G401.6 (cell line): ENCODE results near the gene CADM1.

ENCODE experiments used
- FAIRE-seq: peaks from 2 replicates; lab custom pipeline; 2012; peaks lifted over from hg19 to GRCh38; lab: Jason Lieb, UNC

CADM1 gene

DNA sequence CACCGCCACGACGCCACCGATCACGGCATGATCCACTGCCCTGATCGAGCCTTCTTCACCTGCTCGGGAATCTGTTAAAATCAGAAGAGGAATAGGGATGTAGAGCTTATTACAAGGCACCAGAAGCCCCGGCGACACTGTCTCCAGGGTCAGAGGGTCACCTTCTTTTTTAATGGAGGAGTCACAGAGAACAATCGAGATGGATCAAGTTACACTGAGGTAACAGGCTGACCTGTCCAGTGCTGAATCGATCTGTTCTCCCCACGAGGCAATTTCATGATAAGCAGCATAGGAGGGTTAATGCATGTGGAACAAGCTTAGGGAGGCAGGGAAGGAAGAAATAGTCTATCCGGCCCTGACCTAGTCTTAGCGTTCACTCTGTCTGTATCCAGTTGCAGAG lies 325.5 kb downstream of the CADM1 start:
- FAIRE-seq = no peak

DNA sequence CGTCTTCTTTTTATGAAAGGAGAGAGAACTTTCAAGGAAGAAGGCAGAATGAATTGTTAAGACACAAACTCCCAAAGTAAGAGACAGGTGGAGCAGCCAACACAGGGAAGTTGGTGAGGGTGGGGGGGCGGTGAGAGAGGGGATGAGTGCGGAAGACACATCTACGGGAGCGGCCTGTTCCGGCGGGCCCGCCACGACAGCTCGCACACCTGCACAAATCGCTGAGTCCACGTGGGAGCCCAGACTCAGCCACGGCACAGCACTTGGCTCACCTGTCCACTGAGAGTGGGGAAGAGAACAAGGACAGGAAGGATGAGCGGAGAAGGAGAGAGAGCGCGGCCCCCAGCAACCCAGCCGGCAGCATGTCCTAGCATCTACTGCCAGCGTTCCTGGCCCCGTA lies 331.1 kb downstream of the CADM1 start:
- no peak for FAIRE-seq

DNA sequence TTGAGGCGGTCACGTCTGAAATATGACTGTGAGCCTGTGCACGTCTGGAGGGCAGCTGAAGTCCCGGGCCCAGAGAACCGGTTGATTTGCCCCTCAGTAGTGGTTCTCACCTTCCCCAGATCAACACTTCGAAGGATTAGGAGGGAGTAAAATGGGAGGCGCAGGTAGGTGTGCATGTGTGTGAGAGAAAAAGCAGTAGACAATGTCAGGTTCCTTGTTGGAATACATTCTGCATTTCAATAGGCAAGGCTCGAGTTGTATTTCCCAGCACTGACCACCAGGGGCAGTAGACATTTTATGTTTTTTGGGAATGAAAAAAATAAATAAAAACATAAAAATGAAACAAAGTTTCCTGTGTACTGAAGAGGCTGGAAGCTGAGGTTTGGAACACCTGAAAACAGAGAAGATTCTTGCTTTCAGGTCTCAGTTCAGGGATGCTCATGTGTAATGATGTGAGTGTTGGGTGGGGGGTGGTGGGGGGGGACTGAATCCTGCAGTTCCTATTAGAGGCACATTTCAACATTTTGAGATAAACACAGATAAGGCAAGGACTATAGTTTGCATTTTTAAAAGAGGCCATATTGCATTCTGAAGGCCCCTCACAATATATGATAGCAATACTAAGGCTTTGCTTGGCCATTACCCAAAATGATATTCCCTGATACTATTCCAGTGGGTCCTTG lies 333.9 kb downstream of the CADM1 start:
- no peak for FAIRE-seq

DNA sequence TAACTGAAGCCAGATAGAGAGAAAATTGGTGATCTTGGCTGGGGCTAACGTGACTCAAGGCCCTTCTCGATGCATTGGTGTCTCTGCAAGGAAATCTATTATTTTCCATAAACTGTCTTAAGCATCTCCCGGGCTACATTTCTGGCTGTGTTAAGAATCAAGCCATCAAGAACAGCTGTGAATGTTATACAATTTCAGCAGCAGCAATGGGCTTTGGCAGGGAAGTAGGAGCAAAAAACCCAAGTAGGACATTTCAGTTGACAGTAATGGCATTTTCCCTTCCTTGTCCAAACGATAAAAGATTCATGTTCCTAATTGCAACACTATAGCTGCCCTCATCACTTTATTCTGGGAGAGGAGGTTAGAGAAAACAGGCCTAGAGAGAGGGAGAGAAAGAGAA lies 335.0 kb downstream of the CADM1 start:
- no peak for FAIRE-seq

DNA sequence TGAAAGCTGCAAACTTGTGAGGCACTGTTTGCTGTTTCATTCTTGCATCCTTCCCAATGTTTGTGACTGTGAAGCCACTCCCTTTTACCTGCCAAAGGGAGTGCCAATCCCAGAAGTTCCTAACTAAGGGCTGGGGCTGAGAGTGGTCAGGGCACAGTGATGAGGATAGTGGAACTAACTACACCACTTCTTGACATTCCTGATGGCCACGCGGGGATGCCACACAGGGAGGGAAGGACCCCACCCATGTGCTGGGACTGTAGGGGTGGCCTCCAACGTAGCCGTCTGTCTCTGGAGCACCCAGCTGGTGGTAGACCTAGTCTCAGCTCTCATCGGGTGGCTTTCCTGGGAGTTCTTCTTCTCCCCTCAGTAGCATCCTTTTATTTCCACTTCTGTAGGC lies 335.5 kb downstream of the CADM1 start:
- FAIRE-seq = no peak

DNA sequence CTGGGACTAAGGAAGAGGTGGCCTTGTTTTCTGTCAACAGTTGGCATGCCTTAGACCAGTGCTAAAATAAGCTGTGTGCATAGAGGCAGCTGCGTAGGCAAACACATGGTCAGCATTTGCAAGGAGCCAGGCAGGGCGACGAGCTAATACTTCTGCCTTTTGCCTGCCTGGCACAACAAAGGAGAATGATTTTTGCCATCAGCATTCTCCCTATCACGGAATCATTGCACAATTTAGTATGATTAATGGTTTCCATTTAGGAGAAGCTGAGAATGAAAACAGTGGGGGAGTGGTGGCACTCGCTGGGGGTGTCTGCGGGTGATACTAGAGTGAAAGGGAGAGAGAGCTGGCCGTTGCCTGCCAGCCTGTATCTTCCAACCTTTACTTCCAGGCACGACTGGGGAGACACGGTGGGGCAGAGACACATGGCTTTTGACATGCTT lies 336.0 kb downstream of the CADM1 start:
- FAIRE-seq = no peak

DNA sequence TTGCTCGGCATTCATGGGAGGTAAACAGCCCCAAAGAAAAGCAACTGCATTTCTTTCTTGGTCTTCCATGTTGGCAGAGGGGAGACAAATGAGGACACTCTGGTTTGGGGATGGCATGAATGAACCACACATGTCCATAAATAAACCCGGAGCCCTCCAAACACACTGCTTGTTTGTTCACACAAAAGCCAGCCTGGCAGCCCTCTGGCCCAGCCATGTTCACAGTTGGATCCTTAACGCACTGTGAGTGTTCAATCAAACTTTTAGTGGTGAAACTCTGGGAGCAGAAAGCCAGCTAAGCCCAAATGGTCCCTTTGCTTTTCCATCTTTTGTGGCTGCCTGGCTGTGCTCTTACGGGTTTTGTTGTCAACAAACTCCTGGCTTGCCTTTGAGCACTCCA lies 336.8 kb downstream of the CADM1 start:
- no peak for FAIRE-seq

DNA sequence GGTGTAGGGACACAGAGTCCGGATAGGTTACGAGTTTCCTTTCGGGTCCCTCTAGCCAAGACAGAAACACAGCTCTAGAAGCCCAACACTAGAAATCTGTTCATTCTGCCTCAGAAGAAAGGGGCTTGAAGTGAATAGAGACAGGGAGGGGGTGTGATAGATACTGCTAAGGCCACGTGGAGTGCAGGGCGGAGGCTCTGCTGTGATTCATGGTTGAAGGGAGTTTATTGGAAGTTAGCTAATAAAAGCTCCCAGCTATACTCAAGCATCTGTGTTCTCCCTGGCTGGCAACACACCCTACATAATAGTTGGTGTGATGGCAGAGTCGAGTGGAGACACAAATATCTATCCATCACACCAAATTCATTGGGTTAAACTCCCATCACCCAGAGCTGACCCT lies 337.4 kb downstream of the CADM1 start:
- no peak for FAIRE-seq

DNA sequence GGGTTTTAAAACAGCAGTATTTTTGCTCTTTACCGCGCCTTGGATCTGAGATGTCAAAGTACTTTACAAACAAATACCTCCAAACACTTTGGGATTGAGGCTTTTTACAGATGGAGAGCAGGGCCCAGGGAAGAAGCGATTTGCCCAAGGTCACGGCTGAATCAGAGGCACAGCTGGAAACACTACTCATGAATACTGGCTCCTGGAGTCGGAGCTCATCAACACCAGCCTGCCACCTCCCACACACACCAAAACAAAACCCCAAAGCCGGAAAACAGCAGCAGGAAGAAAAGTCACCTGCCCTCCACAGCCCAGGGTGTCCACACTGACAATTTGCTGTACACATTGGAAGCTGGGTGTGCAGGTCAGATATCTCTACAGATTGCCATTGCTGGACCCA lies 339.4 kb downstream of the CADM1 start:
- FAIRE-seq = no peak

DNA sequence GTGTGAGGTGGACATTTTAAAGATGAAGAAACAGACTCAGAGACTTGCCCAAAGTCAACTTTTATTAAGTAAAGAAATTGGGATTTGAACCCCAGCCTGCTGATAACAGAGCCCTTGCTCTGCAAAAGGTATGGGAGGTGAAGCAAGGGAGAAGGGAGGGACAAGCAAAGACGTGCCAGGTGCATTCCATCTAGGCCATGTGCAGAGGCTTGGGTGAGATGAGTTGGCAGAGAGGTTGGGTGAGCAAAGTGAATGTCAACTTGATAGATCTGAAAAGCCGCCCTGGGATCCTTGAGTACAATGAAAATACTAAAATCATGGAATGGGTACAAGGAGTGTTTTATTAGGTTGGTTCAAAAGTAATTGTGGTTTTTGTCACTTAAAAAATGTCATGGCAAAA lies 341.3 kb downstream of the CADM1 start:
- no peak for FAIRE-seq

DNA sequence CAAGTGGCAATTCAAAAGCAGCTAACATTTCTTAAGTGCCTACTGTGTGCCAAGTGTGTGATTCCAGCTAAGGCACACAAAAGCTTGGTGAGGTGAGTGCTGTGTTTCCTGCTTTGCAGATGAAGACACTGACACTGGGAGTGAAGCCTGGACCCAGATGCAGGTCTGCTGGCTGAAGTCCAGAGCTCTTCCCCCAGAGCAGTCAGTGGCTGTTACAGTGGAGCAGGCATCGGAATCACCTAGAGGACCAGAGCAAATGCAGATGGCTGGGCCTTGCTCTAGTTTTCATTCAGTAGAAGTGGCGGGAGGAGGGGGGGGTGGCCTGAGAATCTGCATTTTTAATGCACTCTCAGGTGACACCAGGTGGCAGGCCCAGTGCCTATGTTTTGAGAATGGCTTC lies 342.3 kb downstream of the CADM1 start:
- FAIRE-seq = no peak

DNA sequence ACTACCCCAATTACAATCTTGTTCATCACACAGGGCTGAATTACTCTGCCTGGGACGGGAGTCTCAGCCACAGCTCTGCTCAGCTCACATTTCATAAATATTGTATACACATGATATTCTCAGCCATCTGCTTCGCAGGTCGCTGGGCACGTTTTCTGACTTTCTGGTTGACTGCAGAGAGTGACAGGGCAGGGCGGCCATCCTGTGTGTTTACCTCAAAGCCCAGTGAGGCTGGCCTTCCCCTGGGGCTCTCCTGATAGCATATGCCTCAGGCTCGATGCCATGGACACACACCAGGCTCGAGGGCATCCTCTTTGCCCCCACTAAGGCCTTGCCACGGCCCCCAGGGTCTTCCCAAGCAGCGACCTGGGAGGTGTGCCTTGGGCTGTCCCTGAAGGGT lies 345.0 kb downstream of the CADM1 start:
- no peak for FAIRE-seq

DNA sequence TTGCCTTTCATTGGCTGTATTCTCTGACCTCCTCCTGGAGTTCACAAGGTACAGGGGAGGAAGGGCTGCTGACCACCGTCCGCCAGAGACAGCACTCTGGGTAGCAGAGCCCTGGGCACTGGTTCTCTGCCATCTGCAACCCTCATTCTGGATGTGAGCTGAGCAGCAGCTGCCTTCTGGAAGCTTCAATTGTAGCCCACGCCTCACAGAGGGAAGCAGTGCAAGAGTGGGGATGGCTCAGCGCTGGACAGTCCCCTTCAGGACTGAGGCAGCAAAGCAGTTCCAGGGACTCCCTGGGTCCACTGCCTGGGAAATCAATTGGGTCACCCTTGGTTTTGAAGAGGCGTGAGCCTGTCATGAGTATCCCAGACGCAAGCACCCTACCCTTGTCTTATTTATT lies 346.2 kb downstream of the CADM1 start:
- no peak for FAIRE-seq

DNA sequence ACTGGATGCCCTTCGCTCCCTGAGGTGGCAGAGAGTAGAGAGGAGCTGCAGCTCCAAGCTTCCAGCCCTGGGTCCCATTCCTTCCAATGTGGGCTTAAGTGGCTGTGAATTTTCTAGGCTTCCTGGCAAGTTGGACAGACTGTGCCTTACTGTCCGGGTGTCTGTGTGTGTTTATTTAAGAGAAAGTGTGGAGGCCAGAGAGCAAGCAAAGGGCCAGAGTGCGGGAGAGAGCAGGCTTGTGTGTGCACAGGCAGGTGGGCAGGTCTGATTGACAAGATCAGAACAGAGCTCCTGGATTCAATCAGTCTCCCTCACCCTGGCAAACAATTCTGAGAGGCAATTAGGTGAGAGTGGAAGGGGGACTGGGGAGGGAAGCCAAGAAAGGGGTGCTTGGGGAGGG lies 347.0 kb downstream of the CADM1 start:
- no peak for FAIRE-seq

DNA sequence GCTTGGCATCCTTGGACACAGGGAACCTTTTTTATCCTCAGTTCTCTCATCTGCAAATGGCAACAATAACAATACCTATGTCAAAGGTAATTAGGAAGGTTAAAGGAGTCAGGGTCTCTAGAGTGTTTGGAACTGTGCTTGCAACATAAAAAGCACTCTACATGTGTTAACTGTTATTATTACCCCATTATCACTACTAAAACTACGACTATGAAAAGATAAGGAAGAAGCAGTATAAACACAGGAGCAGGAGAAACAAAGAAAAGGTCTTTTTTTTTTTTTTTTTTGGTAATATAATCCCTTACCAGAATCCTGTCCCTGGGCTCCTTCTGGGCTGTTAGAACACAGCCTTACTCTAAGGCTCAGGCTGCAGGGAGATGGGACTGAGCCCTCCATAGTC lies 348.2 kb downstream of the CADM1 start:
- FAIRE-seq = no peak

DNA sequence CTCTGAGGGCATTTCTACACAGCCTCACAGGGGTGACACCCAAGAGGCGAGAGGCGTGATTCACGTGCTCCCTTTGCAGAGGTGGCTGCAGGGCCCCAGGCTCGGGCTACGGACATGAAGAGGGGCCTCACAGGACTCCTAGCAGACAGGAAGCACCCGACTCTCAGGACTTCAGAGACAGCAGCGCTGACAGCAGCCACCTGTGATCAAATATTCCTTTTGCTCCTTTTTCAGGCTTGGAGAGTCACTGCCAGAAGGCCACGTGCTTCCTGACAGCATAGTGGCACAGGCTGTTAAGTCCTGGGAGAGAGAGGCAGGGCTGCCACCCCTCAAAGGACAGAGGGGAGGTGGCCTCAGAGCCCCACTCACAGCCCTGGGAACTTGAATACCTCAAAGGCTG lies 348.9 kb downstream of the CADM1 start:
- no peak for FAIRE-seq

DNA sequence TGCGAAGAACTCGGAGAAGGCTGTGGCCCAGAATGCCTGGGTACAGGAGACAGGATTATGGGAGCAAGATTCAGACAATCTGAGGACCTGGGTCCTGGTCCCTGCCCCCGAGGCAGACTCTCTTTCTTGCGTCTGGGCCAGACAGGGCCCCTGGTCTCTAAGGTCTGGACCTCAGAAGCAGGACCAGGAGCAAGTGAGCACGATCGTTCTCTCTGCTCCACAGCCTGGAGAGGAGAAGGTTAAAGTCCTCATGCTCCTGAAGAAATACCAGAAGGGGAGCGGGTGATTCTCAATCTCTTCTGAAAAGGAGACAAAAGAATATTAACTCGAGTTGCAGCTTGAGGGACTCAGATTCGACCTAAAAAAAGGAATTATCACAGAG lies 349.9 kb downstream of the CADM1 start:
- FAIRE-seq = no peak

DNA sequence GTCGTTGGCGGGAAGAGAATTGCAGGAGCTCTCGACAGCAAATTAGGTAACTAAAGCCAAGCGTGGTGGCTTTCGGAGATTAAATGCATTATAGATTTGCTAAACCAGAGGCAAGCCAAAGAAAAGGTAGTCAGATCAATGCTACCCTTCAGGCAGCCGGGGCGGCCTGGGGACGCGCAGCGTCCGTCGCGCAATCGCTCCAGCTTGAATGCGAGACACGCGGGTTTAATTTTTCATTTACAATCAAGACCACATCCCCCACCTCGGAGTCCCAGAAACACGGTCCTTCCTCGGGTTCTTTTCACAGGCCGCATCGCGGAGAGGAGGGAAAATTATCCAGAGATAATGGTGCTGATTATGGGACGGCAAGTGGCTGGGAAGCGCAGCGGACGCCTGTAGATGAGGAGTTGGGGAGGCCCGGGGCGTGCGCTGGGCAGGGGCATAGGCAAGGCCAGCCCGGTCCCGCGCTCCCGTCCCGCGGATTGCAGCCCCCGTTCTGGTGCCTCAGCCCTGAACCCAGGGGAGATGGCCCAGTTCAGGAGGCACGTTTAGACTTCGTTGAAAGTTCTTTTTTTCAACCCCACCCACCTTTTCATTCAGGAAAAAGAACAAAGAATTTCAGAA lies 350.4 kb downstream of the CADM1 start:
- no peak for FAIRE-seq

DNA sequence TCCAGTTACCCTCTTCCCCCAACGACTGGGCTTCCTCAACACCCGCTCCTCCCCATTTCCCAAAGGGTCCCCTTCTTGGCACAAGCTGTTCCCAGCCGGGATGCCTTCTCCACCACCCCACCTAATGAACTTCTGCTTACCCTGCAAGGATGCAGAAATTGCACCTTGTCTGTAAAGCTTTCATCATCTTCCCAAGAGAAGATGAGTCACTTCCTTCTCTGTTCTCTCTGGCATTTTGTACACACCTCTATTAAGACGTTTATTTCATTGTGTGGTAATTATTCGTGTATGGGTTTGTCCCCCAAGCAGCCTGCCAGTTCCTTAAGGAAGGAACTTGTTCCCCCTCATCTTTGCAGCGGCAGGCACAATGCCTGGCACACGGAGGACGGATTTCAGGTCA lies 351.1 kb downstream of the CADM1 start:
- no peak for FAIRE-seq

DNA sequence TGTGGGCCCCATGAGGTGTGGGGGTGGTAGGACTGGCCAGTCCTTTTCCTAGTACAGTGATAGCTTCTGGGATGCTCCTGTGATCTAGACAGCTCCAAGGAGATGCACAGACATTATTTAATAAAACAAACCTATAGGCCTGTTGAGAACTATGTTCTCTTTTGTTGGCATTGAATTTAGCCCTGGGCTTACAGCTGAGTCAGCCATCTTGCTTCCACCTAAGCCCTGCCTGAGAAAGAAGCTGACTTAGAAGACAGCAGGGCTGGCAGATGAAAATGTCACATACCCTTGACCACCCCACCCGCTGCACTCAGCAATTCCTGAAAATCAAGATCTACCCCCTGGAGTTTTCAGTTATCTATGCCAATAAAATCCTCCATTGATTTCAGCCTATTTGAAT lies 353.2 kb downstream of the CADM1 start:
- no peak for FAIRE-seq

DNA sequence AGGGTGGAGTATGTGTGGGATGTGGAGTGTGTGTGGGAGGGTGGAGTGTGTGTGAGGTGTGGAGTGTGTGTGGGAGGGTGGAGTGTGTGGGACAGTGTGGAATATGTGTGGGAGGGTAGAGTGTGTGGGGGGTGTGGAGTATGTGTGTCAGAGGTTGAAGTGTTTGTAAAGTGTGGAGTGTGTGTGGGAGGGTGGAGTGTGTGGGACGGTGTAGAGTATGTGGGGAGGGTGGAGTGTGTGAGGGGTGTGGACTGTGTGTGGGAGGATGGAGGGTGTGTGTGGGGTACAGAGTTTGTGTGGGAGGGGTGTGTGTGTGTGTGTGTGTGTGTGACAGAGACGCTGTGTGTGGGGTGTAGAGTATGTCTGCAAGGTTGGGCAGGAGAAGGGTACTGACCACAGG lies 355.5 kb downstream of the CADM1 start:
- no peak for FAIRE-seq

DNA sequence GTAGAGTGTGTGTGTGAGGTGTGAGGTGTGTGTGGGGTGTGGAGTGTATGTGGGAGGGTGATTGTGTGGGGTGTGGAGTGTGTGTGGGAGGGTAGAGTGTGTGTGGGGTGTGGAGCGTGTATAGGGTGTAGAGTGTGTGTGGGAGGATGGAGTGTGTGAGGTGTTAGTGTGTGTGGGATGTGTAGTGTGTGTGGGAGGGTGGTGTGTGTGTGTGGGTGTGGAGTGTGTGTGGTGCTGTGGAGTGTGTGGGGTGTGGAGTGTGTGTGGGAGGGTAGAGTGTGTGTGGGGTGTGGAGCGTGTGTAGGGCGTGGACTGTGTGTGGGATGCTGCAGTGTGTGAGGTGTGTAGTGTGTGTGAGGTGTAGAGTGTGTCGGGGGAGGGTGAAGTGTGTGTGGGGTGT lies 356.1 kb downstream of the CADM1 start:
- FAIRE-seq = no peak

DNA sequence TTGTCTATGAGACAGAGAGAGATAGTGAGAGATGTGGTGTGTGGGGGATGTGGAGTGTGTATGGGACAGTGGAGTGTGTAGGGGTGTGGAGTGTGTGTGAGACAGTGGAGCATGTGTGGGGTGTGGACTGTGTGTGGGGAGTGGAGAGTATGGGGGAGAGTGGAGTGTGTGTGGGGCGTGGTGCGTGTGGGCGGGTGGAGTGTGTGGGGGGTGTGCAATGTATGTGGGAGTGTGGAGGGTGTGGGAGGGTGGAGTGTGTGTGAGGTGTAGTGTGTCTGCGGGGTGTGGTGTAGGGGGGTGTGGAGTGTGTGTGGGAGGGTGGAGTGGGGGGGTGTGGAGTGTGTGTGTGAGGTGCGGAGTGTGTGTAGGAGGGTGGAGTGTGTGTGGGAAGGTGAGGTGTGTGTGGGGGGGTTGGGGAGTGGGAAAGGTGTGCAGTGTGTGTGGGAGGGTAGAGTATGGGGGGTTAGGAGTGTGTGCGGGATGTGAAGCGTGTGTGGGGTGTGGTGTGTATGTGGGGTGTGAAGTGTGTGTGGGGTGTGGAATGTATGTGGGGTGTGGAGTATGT lies 356.9 kb downstream of the CADM1 start:
- FAIRE-seq = no peak

DNA sequence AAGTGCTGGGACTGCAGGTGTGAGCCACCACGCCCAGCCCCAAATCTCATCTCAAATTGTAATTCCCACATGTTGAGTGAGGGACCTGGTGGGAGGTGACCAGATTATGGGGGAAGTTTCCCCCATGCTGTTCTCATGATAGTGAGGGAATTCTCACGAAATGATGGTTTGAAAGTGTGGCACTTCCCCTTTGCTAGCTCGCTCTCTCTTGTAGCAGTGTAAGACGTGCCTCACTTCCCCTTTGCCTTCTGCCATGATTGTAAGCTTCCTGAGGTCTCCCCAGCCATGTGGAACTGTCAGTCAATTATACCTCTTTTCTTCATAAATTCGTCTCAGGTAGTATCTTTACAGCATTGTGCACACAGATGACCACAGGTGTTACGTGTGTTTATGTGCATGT lies 357.8 kb downstream of the CADM1 start:
- FAIRE-seq = no peak
